ENCODE data around the gene KRTAP3-1.

The KRTAP3-1 gene

GRCh38 chr17:40978575-40979151 lies 30.3 kb downstream of the KRTAP3-1 start:
- DNase-seq (ENCODE audit: low read depth) = no peak

- no peak for DNase-seq (ENCODE audit: low read depth)
Observed at GRCh38 chr17:40975516-40975915, 33.4 kb downstream of the KRTAP3-1 start.

DNA sequence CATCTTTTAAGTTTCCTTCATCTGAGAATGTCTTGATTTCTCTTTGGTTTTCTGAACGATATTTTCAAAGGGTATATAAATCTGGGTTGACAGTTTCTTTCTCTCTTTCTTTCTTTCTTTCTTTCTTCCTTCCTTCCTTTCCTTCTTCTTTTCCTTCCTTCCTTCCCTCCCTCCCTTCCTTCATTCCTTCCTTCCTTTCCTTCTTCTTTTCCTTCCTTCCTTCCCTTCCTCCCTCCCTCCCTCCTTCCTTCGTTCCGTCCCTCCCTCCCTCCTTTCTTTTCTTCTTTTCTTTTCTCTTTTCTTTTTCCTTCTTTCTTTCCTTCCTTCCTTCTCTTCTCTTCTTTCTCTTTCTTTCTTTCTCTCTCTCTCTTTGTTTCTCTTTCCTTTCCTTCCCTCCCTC lies 34.6 kb downstream of the KRTAP3-1 start:
- no peak for DNase-seq (ENCODE audit: low read depth)

DNA sequence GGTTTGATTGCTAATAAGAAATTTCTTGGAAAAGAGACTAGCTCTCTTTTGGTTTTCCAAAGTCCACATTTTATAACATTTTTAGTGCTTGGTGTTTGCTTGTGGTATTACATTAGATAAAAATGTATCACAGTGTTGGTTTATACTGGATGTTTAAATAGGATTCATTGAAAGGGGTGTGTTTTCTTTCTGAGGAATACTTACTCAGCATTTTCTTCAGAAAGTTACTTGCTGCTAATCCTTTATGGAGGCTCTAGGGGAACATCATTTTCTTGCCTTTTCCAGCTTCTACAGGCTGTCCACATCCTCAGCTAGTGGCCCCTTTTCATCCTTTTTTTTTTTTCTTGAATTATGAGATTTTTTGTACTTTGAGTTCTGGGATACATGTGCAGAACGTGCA lies 41.3 kb downstream of the KRTAP3-1 start:
- no peak for DNase-seq (ENCODE audit: low read depth)

DNA sequence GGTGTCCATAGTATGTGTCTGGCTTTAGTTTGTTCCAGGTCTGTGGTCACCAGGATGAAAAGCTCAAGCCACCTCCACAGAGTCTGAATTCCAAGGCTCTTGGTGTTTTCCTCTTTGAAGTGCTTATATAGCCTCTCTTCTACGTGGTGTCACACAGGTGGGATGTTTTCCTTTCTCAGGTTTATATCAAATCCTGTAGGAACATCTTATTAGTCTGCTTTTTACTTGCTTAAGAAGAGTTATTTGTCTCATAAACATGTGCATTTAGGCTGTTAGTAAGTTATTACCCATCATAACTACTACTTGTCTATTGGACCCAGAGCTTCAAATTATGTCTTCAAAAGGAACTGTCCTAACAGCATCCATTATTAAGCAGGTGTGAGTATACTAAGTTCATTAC lies 42.1 kb downstream of the KRTAP3-1 start, which contains the start of gene KRT39:
KRT39 (minus strand) TSS at position 101 of the 400 bp plus-strand sequence; CDS start at position 9, 92 bp downstream.
- DNase-seq (ENCODE audit: low read depth) = no peak

DNA sequence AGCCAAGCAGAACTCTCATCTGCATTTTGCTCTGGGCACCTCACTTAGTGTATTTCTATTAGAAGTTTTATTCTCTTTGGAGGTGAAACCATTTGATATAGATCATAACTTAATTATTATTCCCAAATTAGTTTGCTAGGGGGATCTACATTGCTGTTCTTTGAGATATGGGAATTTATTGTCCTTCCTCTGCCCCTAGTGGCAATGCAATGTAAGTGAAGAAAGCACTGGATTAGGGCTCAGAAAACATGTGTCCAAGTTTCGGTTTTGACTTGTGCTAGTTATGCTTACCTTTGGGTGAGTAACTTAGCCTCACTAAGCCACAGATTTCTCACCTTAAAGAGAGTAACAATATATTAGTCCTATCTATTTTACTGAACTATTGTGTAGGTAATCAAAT lies 45.1 kb downstream of the KRTAP3-1 start:
- no peak for DNase-seq (ENCODE audit: low read depth)

DNA sequence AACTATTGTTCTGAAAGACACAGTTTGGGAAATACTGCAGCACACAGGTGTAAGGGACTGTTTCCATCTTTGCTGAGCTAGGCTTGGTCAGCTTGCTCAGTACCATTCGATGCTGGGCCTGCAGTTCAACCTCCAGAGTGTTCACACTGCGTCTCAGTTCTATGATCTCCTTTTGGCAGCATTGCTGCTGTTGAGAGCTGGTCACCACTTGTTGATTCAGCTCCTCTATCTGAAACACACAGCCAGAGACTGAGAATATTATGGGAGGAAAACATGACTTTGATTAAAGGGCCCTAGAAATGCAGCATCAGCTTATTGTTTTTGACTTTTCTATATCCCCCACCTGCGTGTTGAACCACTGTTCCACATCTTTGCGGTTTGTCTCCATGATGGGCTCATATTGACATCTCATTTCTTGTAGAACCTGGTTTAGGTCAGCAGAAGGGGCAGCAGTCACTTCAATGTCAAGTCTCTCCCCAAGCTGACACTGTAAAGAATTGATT lies 46.8 kb downstream of the KRTAP3-1 start:
- DNase-seq (ENCODE audit: low read depth) = no peak

DNA sequence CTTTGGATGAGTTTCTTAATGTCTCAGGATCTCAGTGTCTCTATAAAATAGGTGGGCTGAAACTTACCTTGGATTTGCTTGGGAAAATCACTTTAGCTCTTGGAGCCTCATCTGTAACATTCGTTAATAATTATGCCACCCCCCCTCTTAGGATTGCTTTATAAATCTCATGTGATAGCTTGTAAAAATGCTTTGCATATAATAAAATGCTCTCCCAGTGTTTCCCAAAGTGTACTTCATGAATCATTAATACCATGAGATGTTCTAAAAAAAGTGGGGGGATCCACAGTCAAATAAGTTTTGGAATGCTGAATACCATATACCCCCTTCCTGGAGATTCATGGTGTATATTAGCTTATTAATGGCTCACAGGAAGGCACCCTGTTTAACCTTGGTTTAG lies 47.3 kb downstream of the KRTAP3-1 start:
- DNase-seq (ENCODE audit: low read depth) = no peak

- no peak for DNase-seq (ENCODE audit: low read depth)
Observed at GRCh38 chr17:40960144-40960543, 48.8 kb downstream of the KRTAP3-1 start.

Measured in fibroblast of the conjunctiva (primary cell).